Activated CD8-positive, alpha-beta memory T cell treated with anti-CD3 and anti-CD28 coated beads for 1 hour (primary cell): ENCODE results near the gene EPHB4.
"Not testable (repeated sequence)": the region's sequence is repeated elsewhere in the genome, so short reads cannot be mapped to it uniquely, and the experiment has no call there.

ENCODE experiments used
- DNase-seq, 2 donors: peaks; one replicate each; pipeline ENCODE4 v3.0.0-alpha.2; 2020; ENCODE audit warnings: low read depth in 1 of 2; ENCODE audit errors: extremely low read depth in 1 of 2

The EPHB4 gene

GRCh38 chr7:100822236-100823139, 4.8 kb downstream of the EPHB4 start:
- DNase-seq, result no peak

- no peak for DNase-seq
Measured at GRCh38 chr7:100819586-100819985, 7.7 kb downstream of the EPHB4 start.

- no peak for DNase-seq
Measured at GRCh38 chr7:100818825-100819224, 8.5 kb downstream of the EPHB4 start.

DNA sequence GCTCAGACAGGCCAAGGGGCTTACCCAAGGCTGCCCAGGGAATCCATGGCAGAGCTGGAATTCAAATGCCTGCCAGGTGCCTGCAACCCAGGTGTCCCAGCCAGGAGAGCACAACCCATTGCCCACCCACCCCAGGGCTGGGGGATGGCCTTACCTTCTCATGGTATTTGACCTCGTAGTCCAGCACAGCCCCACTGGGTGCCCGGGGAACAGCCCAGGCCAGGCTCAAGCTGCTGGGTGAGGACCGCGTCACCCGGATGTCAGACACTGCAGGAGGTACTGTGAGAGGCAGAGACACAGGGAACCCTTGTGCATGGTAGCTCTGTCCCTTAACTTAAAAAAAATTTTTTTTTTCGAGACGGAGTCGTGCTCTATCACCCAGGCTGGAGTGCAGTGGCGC, 9.0 kb downstream of the EPHB4 start:
- no peak for DNase-seq

DNA sequence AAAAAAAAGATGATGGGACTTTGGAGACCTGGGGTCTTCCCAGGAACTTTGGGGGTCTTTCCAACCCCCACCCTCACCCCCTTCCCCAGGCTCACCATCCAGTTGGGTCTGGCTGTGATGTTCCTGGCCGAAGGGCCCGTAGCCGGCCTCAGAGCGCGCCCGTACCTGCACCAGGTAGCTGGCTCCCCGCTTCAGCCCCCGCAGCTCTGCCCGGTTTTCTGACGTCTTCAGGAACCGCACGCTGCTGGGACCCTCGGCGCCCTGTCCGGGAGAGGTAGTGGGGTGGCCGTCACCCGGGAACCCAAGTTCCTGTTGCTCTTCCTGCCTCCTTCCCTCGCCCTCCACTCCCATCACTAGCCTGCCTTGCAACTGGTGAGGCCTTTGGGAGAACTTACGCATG, 10.2 kb downstream of the EPHB4 start:
- no peak for DNase-seq

GRCh38 chr7:100816515-100816914, 10.8 kb downstream of the EPHB4 start:
- DNase-seq, result not testable (repeated sequence)

GRCh38 chr7:100812729-100813128, 14.6 kb downstream of the EPHB4 start:
- DNase-seq, result no peak

DNA sequence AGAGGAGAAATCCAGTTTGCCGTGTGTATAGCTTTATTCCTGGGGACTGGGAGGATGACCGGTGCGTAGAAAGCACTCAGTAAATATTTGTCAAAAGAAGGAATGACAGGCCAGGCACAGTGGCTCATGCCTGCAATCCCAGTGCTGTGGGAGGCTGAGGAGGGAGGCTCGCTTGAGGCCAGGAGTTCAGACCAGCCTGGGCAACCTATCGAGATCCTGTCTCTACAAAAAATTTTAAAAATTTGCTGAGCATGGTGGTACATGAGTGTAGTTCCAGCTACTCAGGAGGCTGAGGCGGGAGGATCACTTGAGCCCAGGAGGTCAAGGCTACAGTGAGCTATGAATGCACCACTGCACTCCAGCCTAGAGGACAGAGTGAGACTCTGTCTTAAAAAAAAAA, 15.8 kb downstream of the EPHB4 start:
- DNase-seq, result no peak

DNA sequence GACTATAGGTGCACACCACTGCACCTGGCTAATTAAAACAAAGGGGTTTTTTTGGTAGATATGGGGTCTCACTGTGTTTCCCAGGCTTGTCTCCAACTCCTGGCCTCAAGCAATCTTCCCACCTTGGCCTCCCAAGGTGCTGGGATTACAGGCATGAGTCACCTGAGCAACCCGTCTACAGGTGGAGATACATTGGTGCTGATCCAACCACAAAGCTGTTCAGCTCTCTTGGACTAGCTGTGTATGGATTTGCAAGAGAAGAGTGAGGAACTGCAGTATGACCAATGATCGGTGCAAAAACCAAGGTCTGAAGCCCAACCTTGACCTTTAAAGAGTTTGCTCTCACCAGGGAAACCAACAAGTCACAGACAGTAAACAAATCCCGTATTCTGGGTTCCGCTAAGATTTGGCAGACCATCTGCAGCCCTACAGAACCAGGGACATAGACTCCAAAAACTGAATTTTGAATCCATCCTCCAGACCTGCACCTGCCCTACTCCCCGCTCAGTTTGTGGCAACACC, 18.9 kb downstream of the EPHB4 start:
- DNase-seq, result no peak

- DNase-seq, result not testable (repeated sequence)
Measured at GRCh38 chr7:100806883-100807282, 20.4 kb downstream of the EPHB4 start.

GRCh38 chr7:100806276-100806675, 21.0 kb downstream of the EPHB4 start:
- no peak for DNase-seq

GRCh38 chr7:100804681-100805431, 22.5 kb downstream of the EPHB4 start:
- DNase-seq, result no peak

- no peak for DNase-seq
Measured at GRCh38 chr7:100803398-100804161, 23.7 kb downstream of the EPHB4 start.

GRCh38 chr7:100802951-100803350, 24.4 kb downstream of the EPHB4 start:
- DNase-seq, result no peak

- DNase-seq, result no peak
Measured at GRCh38 chr7:100801833-100802568, 25.3 kb downstream of the EPHB4 start.

- DNase-seq, result peak; percentile 9 to 12
Measured at GRCh38 chr7:100799037-100799896, 28.1 kb downstream of the EPHB4 start.

GRCh38 chr7:100794741-100795140, 32.6 kb downstream of the EPHB4 start:
- DNase-seq, result no peak

DNA sequence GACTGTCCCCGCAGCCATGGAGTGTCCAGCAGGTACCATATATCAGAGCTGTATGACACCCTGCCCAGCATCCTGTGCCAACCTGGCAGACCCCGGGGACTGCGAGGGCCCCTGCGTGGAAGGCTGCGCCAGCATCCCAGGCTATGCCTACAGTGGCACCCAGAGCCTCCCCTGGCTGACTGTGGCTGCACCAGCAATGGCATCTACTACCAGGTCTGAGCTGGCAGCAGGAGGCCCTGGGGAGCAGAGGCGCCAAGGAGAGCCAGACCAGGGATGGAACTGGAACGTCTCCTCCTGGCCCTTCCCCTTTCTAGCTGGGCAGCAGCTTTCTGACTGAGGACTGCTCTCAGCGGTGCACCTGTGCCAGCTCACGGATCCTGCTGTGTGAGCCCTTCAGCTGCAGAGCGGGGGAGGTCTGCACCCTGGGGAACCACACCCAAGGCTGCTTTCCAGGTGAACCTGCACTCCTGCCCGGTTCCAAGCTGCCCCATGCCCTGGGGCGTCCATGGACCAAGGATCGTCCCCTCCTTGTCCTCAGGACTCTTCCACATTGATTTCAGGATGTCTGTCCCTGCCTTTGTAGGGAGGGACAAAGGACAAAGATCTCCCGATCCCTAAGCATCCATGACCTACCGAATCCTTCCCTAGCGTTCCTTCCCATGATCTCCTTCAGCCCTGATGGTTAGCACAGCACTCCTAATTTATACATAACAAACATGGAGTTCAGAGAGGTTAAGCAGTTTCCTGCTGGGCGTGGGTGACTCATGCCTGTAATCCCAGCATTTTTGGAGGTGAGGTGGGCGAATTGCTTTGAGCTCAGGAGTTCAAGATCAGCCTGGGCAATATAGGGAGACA, 33.3 kb downstream of the EPHB4 start:
- DNase-seq, result no peak
